HG02763 (cell line): ENCODE results near the gene NDUFAF5.
"Not testable (repeated sequence)": the region's sequence is repeated elsewhere in the genome, so short reads cannot be mapped to it uniquely, and the experiment has no call there.

Experiments
- ATAC-seq: cut with Tn5 transposase; IDR thresholded peaks from one replicate; pipeline ENCODE4 v1.9.1; 2021; ENCODE audit warnings: mild to moderate bottlenecking, moderate library complexity; ENCODE audit not compliant: unreplicated experiment

Gene NDUFAF5, protein sequence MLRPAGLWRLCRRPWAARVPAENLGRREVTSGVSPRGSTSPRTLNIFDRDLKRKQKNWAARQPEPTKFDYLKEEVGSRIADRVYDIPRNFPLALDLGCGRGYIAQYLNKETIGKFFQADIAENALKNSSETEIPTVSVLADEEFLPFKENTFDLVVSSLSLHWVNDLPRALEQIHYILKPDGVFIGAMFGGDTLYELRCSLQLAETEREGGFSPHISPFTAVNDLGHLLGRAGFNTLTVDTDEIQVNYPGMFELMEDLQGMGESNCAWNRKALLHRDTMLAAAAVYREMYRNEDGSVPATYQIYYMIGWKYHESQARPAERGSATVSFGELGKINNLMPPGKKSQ

GRCh38 chr20:13784893-13785715, at the start of gene NDUFAF5, which contains the start of gene ESF1:
Gene NDUFAF5, plus strand, starts transcription at chr20:13785028. Its CDS starts 41 bp downstream, at chr20:13785069.
Gene ESF1, minus strand, starts transcription at chr20:13784919. Its CDS starts 1,779 bp downstream, at chr20:13783140.
- peak; percentile 96 for ATAC-seq

DNA sequence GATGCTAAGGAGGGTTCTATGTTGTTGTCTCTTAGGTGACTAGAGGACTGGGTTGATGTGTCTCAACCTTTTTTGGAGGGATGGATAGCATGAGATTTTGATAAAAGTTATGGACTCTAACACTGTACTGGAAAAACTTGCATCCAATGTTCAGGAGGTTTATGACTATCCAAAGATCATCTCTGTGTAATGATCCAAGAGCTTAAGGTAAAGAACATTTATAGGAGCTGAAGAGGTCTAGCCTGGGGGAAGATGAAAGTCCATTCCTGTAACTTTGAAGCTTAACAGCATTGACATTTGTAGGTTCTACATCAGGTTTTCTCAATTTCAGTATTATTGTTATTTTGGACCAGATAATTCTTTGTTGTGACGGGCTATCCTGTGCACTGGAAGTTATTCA, 49.0 kb upstream of the NDUFAF5 start:
- no peak for ATAC-seq

- no peak for ATAC-seq
Measured at GRCh38 chr20:13736436-13737191, 48.2 kb upstream of the NDUFAF5 start.

DNA sequence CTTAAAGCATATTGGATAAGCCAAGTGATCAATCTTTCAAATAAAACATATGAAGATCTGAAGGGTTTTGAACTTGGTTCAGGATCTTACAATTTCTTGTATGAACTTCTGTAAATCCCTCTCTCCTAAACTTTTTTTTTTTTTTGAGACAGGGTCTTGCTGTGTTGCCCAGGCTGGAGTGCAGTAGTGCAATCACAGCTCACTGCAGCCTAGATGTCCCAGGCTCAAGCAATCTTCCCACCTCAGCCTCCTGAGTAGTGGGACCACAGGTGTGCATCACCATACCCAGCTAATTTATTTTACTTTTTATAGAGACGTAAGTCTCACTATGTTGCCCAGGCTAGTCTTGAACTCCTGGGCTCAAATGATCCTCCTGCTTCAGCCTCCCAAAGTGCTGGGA, 46.6 kb upstream of the NDUFAF5 start:
- not testable (repeated sequence) for ATAC-seq

GRCh38 chr20:13739731-13740649, 44.8 kb upstream of the NDUFAF5 start:
- no peak for ATAC-seq

DNA sequence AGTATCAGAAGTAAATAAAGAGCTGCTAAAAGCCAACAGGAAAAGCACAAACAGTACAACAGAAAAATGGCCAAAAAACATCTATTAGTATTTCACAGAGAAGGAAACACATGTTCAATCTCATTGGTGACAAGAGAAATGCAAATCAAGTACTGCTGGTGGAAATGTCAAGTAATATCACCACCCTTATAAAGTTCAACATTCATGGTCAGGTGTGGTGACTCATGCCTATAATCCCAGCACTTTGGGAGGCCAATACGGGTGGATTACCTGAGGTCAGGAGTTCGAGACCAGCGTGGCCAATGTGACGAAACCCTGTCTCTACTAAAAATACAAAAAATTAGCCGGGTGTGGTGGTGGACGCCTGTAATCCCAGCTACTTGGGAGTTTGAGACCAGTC, 42.9 kb upstream of the NDUFAF5 start:
- no peak for ATAC-seq

- ATAC-seq, result no peak
Measured at GRCh38 chr20:13744352-13744751, 40.5 kb upstream of the NDUFAF5 start.

DNA sequence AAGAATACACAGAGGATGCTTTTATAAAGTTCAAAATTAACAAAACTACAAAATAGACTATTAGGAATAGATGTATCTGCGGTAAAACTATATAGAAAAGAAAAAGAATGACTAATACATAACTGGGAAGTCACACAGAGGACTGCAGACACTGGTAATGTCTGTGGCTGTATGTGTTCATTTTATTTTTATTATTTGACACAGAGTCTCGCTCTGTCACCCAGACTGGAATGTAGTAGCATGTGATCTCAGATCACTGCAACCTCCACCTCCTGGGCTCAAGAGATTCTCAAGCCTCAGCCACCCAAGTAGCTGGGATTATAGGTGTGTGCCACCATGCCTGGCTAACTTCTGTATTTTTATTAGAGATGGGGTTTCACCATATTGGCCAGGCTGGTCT, 39.0 kb upstream of the NDUFAF5 start:
- no peak for ATAC-seq

- no peak for ATAC-seq
Measured at GRCh38 chr20:13749811-13750210, 35.0 kb upstream of the NDUFAF5 start.

DNA sequence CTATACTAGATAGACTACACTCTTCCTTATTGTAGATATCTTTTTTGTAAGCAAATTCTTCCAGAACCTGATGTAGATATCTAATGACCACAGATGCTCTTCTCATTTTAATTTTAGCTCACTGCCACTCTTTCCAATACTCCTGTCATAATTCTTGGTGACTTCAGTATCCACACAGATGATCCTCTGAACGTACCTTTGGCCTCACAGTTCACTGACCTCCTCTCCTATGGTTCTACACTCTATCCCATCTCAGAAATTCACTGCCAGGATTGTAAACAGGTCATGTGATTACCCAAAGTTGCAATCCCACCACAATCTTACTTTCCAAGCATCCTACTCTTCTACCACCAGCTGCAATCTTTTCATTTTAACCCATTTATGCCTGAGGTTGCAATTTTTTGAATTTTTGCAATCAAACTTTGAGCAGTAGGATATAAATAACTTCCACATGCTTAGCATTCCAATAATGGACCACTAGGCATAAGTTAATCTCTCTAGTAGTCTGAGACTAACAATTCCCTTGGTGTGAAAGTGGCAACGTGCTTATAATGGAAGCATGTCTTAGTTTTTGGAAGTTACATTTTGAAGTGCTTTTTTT, 31.3 kb upstream of the NDUFAF5 start:
- no peak for ATAC-seq

DNA sequence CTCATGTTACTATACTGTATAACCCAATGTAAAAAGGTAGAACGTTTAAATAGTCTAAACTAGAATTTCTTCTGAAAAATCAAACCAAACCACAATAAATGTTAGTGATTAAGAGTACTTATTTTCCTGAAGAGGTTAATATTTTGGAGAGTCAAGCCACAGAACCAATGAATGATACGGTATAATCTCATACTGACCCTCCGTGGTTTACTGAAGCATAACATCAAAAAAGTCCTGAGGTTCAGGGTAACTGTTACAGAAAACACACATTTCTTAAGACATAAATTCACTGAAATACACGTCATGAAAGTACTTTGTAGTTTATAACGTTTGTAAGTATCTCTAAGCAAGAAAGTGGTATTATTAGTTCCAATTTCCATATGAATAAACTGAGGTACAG, 29.0 kb upstream of the NDUFAF5 start:
- ATAC-seq, result no peak

DNA sequence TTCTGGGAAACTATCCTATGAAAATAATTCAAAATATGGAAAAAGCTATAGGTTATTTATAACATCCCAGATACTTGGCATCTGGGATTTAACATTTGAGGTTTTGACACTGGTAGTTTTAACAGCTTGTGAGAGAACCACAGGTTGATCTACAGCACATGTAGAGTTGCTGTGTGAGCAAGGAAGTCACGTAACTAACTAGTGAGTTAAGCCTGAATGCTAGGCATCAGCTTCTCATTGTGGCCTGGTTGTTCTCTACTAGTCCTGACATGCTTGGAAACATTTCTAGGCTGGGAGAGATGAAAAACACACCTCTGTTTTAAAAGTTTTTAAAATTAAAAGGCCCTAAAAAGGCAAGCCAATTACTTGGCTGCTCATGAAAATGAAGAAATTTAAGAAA, 28.3 kb upstream of the NDUFAF5 start:
- ATAC-seq, result no peak

GRCh38 chr20:13758884-13759283, 25.9 kb upstream of the NDUFAF5 start:
- ATAC-seq, result no peak

DNA sequence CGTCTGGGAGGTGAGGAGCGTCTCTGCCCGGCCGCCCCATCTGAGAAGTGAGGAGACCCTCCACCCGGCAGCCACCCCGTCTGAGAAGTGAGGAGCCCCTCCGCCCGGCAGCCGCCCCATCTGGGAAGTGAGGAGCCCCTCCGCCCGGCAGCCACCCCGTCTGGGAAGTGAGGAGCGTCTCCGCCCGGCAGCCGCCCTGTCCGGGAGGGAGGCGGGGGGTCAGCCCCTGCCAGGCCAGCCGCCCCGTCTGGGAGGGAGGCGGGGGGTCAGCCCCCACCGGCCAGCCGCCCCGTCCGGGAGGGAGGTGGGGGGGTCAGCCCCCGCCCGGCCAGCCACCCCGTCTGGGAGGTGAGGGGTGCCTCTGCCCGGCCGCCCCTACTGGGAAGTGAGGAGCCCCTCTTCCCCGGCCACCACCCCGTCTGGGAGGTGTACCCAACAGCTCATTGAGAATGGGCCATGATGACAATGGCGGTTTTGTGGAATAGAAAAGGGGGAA, 24.3 kb upstream of the NDUFAF5 start:
- ATAC-seq, result not testable (repeated sequence)

DNA sequence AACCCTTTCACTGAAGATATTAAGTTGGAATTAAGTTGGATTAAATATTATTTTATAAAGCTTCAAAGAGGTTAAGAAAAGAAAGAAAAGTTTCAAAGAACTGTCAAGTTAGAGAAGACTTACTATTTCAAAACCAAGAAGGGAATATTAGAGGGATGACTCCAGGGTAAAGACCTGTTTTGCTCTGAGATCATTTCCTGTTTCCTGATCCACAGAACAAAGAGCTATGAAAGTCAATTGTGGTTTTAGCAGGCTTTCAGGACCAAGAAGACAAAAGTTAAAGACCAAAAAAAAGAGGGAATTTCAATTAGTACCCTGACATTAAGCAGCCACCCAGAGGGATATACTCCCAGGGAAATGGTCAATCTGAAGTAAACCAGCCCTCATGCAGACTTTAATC, 19.5 kb upstream of the NDUFAF5 start:
- ATAC-seq, result no peak

- ATAC-seq, result no peak
Measured at GRCh38 chr20:13765868-13766416, 18.9 kb upstream of the NDUFAF5 start.

DNA sequence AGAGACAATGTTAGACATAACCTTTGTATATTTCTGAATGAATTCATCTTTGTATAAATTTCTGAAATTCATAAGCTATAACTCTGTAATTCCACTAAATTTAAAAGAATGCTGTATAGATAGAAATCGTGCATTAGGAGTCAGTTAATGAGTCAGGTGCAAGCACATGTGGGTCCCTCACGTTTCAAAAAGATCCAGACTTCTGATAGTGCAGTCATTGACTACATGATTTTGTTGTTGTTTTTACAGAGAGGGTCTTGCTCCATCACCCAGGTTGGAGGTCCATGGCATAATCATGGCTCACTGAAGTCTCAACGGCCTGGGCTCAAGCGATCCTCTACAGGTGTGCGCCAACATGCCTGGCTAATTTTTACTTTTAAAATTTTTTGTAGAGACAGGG, 14.7 kb upstream of the NDUFAF5 start:
- ATAC-seq, result no peak

DNA sequence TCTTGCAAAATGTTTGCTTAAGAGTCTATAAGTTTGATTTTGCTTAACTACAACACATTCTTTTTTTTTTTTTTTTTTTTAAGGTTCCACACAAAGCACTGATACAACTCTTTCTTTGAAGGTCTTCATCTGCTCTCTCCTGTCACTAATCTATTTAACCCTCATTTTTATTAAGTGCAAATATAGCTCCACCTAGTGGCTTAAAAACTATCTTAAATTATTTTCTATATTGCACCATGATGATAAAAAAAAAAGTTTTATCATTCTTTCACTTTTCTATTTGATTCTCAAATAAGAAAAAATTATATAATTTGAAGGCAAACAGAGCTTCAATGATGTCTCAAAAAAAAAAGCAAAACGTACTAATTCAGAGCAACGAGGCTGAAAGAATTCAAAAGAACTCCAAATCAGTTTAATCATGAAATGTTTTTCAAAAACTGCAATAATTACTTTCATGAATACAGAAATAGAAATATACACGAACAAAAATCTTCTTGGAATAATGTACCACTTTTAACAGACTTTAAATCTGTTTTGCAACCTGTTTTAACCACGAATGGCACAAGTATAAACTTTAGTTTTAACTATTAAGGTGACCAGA, 12.9 kb upstream of the NDUFAF5 start:
- ATAC-seq, result no peak

GRCh38 chr20:13772529-13772928, 12.3 kb upstream of the NDUFAF5 start:
- ATAC-seq, result no peak
